GM12878 (cell line): Measurements from ENCODE around the gene MTHFD1L. TPM values are rescaled to one million over a fixed set of nuclear protein-coding genes. Genes with fewer than 3 reads are reported as not detected.

ENCODE experiments used
- ATAC-seq: fragments of 200-7000 bp; cut with Tn5 transposase; 3 replicates; pipeline ENCODE4 v1.9.1; 2020; ENCODE audit warnings: mild to moderate bottlenecking, moderate library complexity
- BruUV-seq: library from RNA; stranded (reverse); fragments of 400-500 nt; replicated peaks from 2 replicates; lab custom pipeline; 2021; lab: Mats Ljungman, UMichigan
- CTCF ChIA-PET: fragments of 300-600 bp; sonication (Branson Sonifier 250); formaldehyde crosslinking; extraction: SDS; loops from one replicate; lab custom pipeline; 2021; ENCODE audit warnings: inconsistent platforms; lab: Yijun Ruan, JAX
- POLR2A ChIA-PET: fragments of 350-600 bp; formaldehyde crosslinking; extraction: SDS; loops from one replicate; lab custom pipeline; 2021; ENCODE audit warnings: inconsistent platforms; lab: Charles Lee
- RAD21 ChIA-PET: fragments of 300-600 bp; sonication (Branson Sonifier 250); formaldehyde crosslinking; loops from one replicate; lab custom pipeline; 2023; ENCODE audit warnings: antibody characterized with exemption; ENCODE audit not compliant: unreplicated experiment; lab: Charles Lee
- SMC1A ChIA-PET: fragments of 300-600 bp; sonication (Branson Sonifier 250); formaldehyde crosslinking; loops from one replicate; lab custom pipeline; 2023; ENCODE audit not compliant: unreplicated experiment, uncharacterized antibody; lab: Charles Lee
- DNase-seq: peaks from one replicate; pipeline ENCODE4 v3.0.0-alpha.2; 2011; ENCODE audit warnings: low read depth, low spot score
- FAIRE-seq: peaks from 3 replicates; lab custom pipeline; 2011; peaks lifted over from hg19 to GRCh38; lab: Jason Lieb, UNC
- H2AFZ ChIP-seq: 2 replicates; pipeline ENCODE4 v1.6.0; 2011; ENCODE audit warnings: low read depth, low read length, control low read depth; ENCODE audit not compliant: control insufficient read depth
- H3K27ac ChIP-seq: 2 replicates; pipeline ENCODE4 v1.5.1; 2011; ENCODE audit warnings: control low read depth; ENCODE audit not compliant: control insufficient read depth, insufficient read depth
- H3K27me3 ChIP-seq, 2 experiments: replicated peaks in 1 of 2; 2 replicates each; pipeline versions ENCODE4 v1.6.0 to v1.6.1; 2011; ENCODE audit warnings: low read length in 1 of 2; ENCODE audit not compliant: control insufficient read depth in 2 of 2, insufficient read depth in 2 of 2
- H3K36me3 ChIP-seq, 2 experiments: 2 replicates each; pipeline ENCODE4 v1.5.1; 2011; ENCODE audit warnings: low read length in 1 of 2; ENCODE audit not compliant: control insufficient read depth in 2 of 2, insufficient read depth in 2 of 2
- H3K4me1 ChIP-seq: 2 replicates; pipeline ENCODE4 v1.6.1; 2011; ENCODE audit warnings: mild to moderate bottlenecking, low read length, moderate library complexity, mixed read lengths; ENCODE audit not compliant: control insufficient read depth, insufficient read depth
- H3K4me2 ChIP-seq: 2 replicates; pipeline ENCODE4 v1.6.0; 2011; ENCODE audit warnings: control low read depth; ENCODE audit not compliant: control insufficient read depth, insufficient read depth
- H3K4me3 ChIP-seq: fragments of 200-600 bp; sonication (generic); 2 replicates; pipeline ENCODE4 v1.5.1; 2016
- H3K79me2 ChIP-seq: 2 replicates; pipeline ENCODE4 v1.6.0; 2011; ENCODE audit warnings: low read length; ENCODE audit not compliant: control insufficient read depth, insufficient read depth
- H3K9ac ChIP-seq: 2 replicates; pipeline ENCODE4 v1.8.0; 2011; ENCODE audit warnings: low read length, control low read depth, mixed read lengths; ENCODE audit not compliant: control insufficient read depth, insufficient read depth
- H3K9me3 ChIP-seq: replicated peaks from 3 replicates; pipeline ENCODE4 v1.5.1; 2011; ENCODE audit warnings: mild to moderate bottlenecking, low read length; ENCODE audit not compliant: control insufficient read depth, insufficient read depth
- H4K20me1 ChIP-seq: 2 replicates; pipeline ENCODE4 v1.6.0; 2011; ENCODE audit not compliant: control insufficient read depth, insufficient read depth
- CHD4 ChIP-seq: fragments of 200-600 bp; sonication (generic); IDR thresholded peaks from 2 replicates; pipeline ENCODE4 v1.6.1; 2016; ENCODE audit warnings: mild to moderate bottlenecking
- EZH2 ChIP-seq: IDR thresholded peaks from 2 replicates; pipeline ENCODE4 v1.6.1; 2012; ENCODE audit warnings: low read depth, mild to moderate bottlenecking, control low read depth, inconsistent platforms, low read length, borderline replicate concordance; ENCODE audit not compliant: control insufficient read depth
- KAT2A ChIP-seq: conservative IDR thresholded peaks from 2 replicates; pipeline ENCODE4 v1.6.1; 2011; ENCODE audit warnings: low read depth, low read length; ENCODE audit not compliant: control insufficient read depth
- RUNX3 ChIP-seq: IDR thresholded peaks from 2 replicates; pipeline ENCODE4 v1.6.1; 2012; ENCODE audit warnings: low read length, inconsistent platforms
- SP1 ChIP-seq: IDR thresholded peaks from one replicate; pipeline ENCODE4 v1.6.1; 2011; ENCODE audit warnings: low read depth, low read length
- TARDBP ChIP-seq: IDR thresholded peaks from 2 replicates; pipeline ENCODE4 v1.6.1; 2016; ENCODE audit warnings: borderline replicate concordance
- ZBTB4 ChIP-seq: fragments of 450-650 bp; formaldehyde crosslinking; IDR thresholded peaks from 2 replicates; pipeline ENCODE4 v1.4.0; 2022; ENCODE audit warnings: mild to moderate bottlenecking, moderate library complexity
- ZBTB40 ChIP-seq: fragments of 450-650 bp; IDR thresholded peaks from 2 replicates; pipeline ENCODE4 v1.6.1; 2016; ENCODE audit warnings: mild to moderate bottlenecking, moderate library complexity, borderline replicate concordance
- ZNF274 ChIP-seq: IDR thresholded peaks from one replicate; pipeline ENCODE4 v1.8.0; 2011; ENCODE audit not compliant: insufficient read length, insufficient read depth
- WGBS: methylation state at CpG from one replicate; pipeline ENCODE4 v1.1.6; 2016; ENCODE audit warnings: low lambda C conversion rate; ENCODE audit not compliant: insufficient replicate concordance, insufficient coverage; ENCODE audit errors: missing lambda C conversion rate; 5-methylcytosine and 5-hydroxymethylcytosine counted together
- in situ Hi-C: fragments of 300-500 bp; cut with MboI; formaldehyde crosslinking; loops from 9 replicates; pipeline ENCODE4 v1.14.3; 2018; ENCODE audit warnings: mixed read lengths
- intact Hi-C: fragments of 100-400 bp; cut with micrococcal nuclease; formaldehyde crosslinking; loops from one replicate; pipeline ENCODE4 v1.14.2; 2022; ENCODE audit not compliant: unreplicated experiment
- polyA plus RNA-seq, 11 experiments: library from polyadenylated mRNA; depleted of rRNA in 4 of 11; unstranded in 6 of 11; stranded (reverse) in 5 of 11; fragments of >200 nt; fragmentation: Nextera tagmentation in 4 of 11; fragmentation: Illumina TruSeq in 1 of 11; extraction: Ambion mirVana in 4 of 11; extraction: Trizol in 1 of 11; gene quantifications; 1 replicate in 1 of 11; 2 replicates in 10 of 11; pipeline versions ENCODE4 v1.2.1 to v1.2.3, GENCODE V29; 2011 to 2016; ENCODE audit warnings: inconsistent platforms in 2 of 11, missing spikeins in 2 of 11, low read depth in 1 of 11
- total RNA-seq, 4 experiments: library from RNA; depleted of rRNA in 3 of 4; stranded (reverse); fragments of >200 nt in 3 of 4; fragmentation: Illumina TruSeq in 1 of 4; extraction: Trizol in 1 of 4; gene quantifications; 2 replicates each; pipeline versions ENCODE4 v1.2.1 to v1.2.3, GENCODE V29; 2013 to 2021

The MTHFD1L gene
- total and polyA plus RNA-seq, 10 of the 15 experiments (the other 5 are each of a cell fraction or from before 2014, with no cell fraction given) = 11.7 to 75.5 (median 28.8) TPM

GRCh38 chr6:151109361-151109760 is 243.9 kb downstream of the MTHFD1L start:
- Histone ChIP-seq H3K4me3 (no peak overlapping the region), H3K9me3 (no peaks in the 10 kb centered on the region), H3K27ac (no peak overlapping the region), H3K79me2 (no peaks in the 10 kb centered on the region), H2AFZ (no peak overlapping the region), H4K20me1 (no peaks in the 10 kb centered on the region), H3K36me3 (no peaks in the 10 kb centered on the region), H3K4me2 (no peak overlapping the region), H3K9ac (no peak overlapping the region), H3K4me1 (no peaks in the 10 kb centered on the region), H3K27me3 (no peaks in the 10 kb centered on the region)
- DNase-seq = no peak
- ChIA-PET RAD21 (no interaction called here), CTCF (no interaction called here), POLR2A (no interaction called here), SMC1A (interaction anchor here (1.3 to 1.6 kb wide), 2 partner anchors 11 to 215 kb away, joined by 3 to 5 read pairs; no protein-coding TSS in a partner anchor)
- in situ Hi-C loops (no loop called here), intact Hi-C loops (no loop called here)
- TF ChIP-seq TARDBP (no peak), EZH2 (no peak)
- WGBS = 57% methylated on average over 8 of the region's 8 CpGs
- BruUV-seq = no TSS peak
- no peak for FAIRE-seq
- no peak for ATAC-seq

GRCh38 chr6:151109869-151110575 is 244.5 kb downstream of the MTHFD1L start:
- Histone ChIP-seq H3K27ac (no peak overlapping the region), H3K4me3 (no peak overlapping the region), H3K9ac (no peak overlapping the region), H3K79me2 (no peaks in the 10 kb centered on the region), H3K4me2 (no peak overlapping the region), H2AFZ (no peak overlapping the region), H3K9me3 (no peaks in the 10 kb centered on the region), H3K4me1 (no peaks in the 10 kb centered on the region), H4K20me1 (no peaks in the 10 kb centered on the region), H3K27me3 (no peaks in the 10 kb centered on the region), H3K36me3 (no peaks in the 10 kb centered on the region)
- in situ Hi-C loops = no loop called here
- RAD21 ChIA-PET = no interaction called here
- no TSS peak for BruUV-seq
- FAIRE-seq (no peak), DNase-seq (no peak), ATAC-seq (no peak)
- 64% methylated on average over 11 of the region's 11 CpGs for WGBS
- intact Hi-C loops = no loop called here
- CTCF ChIA-PET = interaction anchor here (1.6 kb wide), 1 partner anchor 215 kb away, joined by 6 read pairs; no protein-coding TSS in a partner anchor
- POLR2A ChIA-PET = no interaction called here
- SMC1A ChIA-PET = interaction anchor here (1.3 kb wide), 1 partner anchor 11 kb away, joined by 3 read pairs; no protein-coding TSS in a partner anchor
- no peak for TF ChIP-seq RUNX3
- no peak for TF ChIP-seq SP1
- no peak for TF ChIP-seq ZBTB40
- no peak for TF ChIP-seq KAT2A
- no peak for TF ChIP-seq CHD4
- no peak for TF ChIP-seq ZBTB4
- TF ChIP-seq ZNF274 = no peak
